Measurements from ENCODE around the gene GFOD1.

DNA sequence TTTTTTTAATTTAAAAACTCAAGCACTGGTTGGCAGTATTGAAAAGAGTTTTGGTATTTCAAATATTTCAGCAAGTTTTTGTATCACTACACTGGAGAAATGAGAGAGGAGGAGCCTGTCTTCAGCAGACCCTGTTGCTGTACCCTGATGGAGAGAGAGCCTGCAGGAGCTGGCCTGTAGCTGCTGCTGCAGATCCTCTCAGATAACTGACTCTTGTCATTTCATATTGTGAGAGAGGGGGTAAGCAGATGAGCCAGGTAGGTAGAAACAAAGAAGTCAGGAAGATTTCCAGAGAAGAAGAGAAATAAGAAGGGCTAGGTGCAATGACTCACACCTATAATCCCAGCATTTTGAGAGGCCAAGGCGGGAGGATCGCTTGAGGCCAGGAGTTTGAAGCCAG is 94.9 kb downstream of the GFOD1 start:
- no peak for TF ChIP-seq POLR2A (IDR thresholded peaks at IDR 0.05)
- TF ChIP-seq, protein P1, sequence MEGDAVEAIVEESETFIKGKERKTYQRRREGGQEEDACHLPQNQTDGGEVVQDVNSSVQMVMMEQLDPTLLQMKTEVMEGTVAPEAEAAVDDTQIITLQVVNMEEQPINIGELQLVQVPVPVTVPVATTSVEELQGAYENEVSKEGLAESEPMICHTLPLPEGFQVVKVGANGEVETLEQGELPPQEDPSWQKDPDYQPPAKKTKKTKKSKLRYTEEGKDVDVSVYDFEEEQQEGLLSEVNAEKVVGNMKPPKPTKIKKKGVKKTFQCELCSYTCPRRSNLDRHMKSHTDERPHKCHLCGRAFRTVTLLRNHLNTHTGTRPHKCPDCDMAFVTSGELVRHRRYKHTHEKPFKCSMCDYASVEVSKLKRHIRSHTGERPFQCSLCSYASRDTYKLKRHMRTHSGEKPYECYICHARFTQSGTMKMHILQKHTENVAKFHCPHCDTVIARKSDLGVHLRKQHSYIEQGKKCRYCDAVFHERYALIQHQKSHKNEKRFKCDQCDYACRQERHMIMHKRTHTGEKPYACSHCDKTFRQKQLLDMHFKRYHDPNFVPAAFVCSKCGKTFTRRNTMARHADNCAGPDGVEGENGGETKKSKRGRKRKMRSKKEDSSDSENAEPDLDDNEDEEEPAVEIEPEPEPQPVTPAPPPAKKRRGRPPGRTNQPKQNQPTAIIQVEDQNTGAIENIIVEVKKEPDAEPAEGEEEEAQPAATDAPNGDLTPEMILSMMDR (IDR thresholded peaks at IDR 0.05 in 8 of 11, conservative IDR thresholded peaks at IDR 0.05 in 3 of 11): no peak
